HG03066 (cell line): ENCODE measurements around the gene EIF1.
"Not testable (repeated sequence)": the region's sequence is repeated elsewhere in the genome, so short reads cannot be mapped to it uniquely, and the experiment has no call there.

Experiments used
- ATAC-seq: cut with Tn5 transposase; IDR thresholded peaks from one replicate; pipeline ENCODE4 v1.9.1; 2021; ENCODE audit warnings: low read depth; ENCODE audit not compliant: unreplicated experiment

The EIF1 gene

DNA sequence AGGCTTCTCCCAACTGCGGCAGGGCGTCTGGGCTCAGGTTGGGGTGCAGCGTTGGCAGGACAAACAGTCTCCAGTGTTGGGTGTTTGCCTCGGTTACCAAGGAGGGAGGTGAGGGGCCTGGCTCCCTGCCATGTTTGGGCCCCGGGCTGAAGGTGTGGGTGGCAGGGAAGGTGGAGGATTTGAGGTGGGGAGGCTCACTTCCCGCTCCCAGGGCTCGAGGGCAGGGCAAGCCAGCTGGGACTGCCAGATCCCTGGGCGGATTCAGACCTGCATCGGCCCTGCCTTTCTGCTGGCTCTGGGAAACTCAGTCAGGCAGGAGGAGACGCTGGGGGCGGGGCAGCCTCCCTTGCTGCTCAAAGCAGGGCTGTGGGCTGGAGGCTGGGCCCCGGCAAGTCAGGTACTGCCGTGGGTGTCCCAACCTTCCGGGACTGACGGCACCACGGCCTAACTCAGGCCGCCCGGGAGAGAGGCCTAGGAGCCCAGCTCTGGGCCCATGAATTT is 33.0 kb upstream of the EIF1 start:
- no peak for ATAC-seq

DNA sequence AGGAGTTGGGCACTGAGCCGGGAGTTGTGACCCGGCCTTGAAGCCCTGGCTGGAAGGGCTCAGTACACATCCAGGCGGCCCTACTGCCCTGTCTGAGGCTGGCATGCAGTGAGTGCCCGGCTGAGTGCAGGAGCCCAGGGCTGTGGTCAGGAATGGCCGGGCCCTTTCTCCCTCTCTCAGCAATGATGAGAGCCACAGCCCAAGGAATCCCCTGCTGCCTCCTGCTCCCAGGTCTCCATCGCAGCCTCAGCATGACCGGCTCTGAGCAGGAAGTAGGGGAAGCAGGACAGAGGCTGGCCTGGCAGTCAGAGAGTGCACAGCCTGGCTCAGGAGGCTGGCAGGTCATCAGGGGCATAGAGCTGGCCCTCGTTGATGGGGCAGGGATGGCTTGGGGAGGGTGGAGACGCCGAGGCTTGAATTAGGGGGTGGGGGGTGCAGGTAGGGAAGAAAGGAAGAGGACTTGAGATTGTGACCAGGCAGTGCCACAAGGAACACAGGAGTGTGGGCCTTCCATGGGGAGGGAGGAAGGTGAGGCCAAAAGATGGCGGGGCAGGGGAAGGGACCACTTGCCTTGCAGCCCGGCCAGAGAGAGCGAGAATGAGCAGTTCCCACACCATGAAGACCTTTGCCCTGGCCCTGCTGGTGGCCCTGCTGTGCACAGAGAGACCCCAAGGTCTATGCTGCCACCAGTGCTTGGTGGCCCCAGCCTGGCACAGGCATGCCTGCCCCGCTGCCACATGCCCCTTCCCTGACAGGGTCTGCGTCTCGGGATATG is 32.2 kb upstream of the EIF1 start:
- ATAC-seq: no peak

DNA sequence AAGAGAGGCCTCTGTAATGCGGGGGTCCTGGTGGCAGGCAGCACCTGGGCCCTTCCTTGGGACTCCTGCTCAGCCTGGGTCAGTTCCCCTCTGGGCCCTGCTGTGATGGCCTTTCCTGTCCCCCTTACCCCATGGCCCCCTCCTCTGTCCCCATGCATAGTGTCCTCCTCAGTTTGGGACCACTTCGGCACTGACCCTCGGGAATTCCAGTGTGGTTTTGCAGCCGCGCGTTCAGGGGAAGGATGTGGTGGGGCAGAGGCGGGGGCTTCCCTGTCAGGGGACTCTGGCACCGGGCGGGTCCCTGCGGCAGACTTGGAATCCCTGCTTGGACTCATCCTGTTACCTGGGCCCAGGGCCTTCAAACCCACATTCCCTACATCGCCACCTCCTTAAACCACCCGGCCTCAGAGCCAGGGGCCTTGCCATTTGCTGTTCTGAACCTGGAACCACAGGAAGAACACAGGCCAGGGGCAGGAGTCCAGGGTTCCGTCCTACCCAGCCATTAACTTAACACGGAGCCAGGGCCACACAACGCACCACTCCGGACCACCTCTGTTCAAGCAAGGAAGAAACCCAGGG is 31.4 kb upstream of the EIF1 start:
- ATAC-seq: no peak

DNA sequence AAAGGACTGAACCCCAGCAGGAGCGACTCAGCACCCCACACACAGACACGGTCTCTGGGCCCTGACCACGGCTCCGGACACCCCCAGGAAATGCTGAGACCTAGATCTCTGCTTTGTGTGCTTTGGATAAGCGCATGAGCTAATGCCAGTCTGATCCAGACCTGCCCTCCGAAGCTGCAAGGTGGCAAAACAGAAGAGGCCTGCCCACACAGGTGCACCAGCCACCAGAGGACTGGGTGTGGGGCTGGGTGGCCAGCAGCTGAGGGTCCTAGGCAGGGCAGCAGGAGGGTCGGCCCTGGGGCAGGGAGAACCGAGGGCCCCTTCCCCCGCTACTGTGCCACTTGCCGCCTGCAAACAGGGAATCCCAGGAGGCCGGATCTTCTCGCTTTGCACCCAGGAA is 30.7 kb upstream of the EIF1 start:
- ATAC-seq: no peak

DNA sequence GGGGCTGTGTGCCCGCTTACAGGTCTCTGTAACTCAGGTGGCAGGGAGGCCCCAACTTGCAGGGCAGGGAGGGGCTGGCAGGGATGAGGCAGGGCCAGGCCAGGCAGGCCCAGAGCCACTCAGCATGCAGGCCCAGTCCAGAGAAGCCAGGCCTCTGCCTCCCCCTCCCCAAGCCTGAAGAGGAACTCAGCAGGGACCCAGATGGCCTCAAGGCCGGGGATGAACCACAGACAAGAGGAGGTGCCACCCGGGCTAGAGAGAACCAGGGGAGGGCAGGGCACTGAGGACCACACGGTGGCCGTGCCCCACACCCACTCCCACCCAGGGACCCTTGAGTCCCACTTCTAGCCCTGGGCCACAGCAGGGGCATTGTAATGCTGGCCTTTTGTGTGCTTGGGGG is 29.8 kb upstream of the EIF1 start:
- ATAC-seq: no peak

DNA sequence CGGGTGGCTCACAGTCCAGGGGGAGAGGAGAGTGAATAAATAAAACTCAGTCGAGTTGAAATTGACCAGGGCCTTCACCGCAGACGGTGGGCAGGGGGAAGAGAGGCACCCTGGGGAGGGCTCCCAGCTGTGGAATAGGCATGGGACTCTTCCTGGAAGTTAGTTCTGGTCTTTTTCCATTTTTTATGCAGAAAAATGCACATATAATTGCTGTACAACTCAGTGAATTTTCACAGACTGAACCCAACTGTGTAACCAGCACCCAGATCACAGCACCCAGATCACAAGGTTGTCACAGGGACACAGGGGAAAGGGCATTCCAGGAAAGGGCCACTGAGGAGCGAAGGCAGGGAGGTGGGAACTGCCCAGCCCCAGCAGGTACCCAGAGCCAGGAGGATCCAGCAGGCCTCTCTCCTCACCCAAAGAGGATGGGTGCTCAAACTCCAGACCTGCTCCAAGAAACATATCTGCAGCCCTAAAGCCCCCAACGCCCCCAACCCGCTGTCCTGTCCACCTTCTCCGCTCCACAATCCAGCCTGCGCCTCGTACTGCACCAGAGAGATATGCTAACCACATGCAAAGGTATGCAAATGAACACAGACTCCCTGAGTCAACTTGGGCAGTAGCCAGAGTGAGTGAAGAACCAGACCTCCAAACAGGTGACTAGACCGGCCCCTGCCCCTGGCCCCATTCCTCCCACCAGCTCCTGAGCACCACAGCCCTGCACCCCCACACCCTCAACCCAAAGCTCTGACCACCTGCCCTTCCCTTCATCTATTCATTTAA is 29.1 kb upstream of the EIF1 start:
- ATAC-seq: no peak

DNA sequence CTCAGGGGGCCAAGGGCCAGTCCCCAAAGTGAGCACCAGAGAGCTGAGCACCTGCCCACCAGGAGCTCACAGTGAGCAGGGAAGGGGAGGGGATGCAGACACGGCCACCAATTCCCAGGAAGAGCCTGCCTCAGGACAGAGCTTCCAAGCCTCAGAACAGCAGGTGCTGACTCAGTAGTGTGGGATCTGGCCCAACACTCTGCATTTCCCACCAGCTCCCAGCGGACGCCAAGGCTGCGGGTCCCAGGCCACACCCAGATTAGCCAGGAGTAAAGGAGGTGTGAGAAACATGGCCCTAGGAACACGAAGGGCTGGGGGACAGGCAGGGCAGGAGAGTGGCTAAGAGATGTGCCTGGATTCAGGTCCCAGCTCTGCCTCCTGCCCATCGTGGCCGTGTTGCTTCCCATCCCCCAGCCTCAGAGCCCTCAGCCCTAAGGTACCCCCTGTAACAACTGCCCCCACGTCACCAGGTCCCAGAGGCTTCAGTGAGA is 28.4 kb upstream of the EIF1 start:
- no peak for ATAC-seq

DNA sequence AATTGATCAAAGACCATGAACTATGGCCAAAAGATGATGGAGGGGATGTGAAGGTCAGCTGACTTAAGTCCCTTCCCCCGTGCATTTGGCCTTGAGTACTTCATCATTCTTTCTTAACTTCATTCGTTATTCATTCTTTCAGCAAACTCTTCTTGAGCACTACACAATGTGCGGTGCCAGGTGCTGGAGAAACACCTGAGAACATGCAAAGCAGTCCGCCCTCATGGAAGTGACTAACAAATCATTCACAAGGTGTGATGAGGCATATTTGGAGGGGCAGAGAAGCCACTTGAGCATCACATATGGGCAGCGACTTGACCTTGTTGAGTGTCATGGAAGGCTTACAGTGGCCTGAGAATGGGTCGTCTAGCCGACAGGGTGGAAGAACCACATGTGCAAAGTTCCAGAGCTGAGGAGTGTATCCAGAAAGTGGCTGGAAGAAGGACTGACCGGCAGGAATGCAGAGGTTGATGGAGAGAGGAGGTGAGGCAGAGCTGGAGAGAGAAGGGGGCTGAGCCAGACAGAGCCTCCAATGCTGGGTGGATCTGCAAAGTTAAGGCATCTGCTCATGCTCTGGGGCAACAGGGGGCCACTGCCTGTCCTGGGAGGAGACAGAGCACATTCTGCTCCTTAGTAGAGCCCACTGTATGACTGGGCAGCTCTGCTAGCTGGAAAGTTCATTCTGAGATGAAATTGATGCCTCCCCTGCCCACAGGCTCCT is 25.1 kb upstream of the EIF1 start:
- ATAC-seq: no peak

DNA sequence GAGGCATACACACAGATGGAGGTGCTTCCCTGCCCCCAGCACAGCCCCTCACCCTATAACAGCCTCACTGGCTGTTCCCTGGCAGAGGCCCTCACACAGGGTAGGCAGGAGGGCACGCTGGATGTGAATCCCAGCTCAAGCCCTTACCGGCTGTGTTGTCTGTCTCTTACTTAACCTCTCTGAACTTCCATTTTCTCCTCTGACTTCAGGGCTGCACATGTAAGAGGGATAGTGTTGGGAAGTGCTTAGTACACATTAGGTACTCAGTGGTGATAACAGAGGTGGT is 24.6 kb upstream of the EIF1 start:
- no peak for ATAC-seq

DNA sequence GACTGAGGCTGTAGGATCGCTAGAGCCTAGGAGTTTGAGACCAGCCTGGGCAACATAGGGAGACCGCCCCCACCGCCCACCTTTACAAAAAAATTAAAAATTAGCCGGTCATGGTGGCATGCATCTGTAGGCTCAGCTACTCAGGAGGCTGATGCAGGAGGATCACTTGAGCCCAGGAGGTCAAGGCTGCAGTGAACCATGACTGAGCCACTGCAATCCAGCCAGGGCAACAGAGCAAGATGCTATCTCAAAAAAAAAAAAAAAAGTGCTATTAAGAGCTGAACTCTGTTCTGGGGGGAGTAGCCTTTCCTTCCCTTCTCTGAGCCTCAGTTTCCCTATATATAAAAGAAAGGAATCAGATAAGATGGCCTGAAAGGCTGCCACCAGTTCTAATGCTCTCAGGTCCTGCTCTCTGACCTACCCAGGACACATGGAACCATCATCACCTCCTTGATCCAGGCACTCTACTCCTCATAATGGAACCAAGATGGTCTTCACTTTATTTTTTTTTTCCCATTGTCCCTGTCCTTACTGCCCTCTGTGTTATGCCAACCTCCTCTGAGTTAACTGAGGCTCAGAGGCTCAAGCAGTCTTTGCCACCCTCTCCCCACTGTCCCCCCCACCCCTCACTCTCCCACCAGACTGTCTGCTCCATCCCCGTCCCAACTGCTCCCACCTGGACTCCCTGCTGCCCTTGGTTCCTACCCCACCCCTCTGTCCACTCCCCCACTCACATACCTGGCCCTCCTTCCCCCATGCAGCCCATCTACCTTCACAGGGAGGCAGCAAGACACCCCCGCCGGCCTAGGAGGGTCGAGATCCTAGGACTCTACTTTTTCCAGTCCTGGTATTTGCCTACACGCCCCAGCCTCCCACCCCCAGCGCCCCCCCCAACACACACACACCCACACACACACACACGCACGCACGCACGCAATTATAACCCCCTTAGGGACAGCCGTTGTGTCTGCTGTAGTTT is 23.8 kb upstream of the EIF1 start:
- ATAC-seq: no peak

DNA sequence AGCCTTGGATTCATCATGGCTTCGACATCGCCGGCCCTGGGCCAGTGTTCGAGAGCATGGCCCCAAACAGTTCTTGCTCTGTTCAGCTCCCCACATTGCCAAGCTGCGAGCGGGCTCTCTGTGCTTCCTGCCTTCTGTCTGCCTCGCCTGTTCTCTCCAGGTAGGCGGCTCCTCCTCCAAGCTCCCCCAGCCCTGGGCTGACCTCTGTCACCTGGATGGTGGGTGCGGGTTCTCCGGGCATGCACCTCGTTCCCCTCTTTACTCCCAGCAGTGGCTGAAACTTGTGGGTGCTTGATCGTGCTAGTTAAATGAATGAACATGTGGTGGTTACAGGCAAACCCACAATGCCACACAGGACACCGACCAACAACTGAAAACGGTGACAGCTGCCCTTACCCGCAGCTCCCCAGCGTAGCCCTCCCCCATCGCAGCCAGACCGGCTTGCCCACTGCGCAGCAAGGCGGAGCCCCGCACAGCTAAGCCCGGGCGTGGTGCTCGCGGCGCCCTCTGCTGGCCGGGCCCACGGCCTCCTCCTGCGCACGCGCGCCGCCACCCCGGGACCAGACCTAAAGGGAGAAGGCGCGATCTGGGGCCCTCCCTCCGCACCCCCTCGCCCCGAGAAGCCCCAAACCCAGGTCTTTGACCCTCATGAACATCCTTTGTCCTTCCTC is 23.0 kb upstream of the EIF1 start:
- peak; percentile 62 for ATAC-seq

DNA sequence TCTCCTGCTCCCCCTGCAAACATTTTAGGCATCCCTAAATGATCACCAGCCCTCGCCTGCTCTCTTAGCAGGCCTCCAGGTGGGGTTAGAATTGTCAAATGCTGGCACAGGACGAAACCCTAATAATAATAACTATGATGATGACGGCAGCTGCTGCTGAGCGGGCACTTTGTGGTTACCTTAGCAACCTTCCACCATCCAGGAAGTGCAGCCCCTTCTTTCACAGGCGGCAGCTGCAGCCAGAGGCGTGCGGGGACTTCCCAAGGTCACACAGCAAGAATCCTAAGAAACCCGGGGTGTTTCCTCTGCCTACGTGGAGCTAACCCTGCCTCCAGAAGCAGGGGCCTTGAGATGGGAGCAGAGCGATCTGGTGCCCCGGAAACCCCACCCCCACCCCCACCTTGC is 22.4 kb upstream of the EIF1 start:
- ATAC-seq: peak; percentile 28

DNA sequence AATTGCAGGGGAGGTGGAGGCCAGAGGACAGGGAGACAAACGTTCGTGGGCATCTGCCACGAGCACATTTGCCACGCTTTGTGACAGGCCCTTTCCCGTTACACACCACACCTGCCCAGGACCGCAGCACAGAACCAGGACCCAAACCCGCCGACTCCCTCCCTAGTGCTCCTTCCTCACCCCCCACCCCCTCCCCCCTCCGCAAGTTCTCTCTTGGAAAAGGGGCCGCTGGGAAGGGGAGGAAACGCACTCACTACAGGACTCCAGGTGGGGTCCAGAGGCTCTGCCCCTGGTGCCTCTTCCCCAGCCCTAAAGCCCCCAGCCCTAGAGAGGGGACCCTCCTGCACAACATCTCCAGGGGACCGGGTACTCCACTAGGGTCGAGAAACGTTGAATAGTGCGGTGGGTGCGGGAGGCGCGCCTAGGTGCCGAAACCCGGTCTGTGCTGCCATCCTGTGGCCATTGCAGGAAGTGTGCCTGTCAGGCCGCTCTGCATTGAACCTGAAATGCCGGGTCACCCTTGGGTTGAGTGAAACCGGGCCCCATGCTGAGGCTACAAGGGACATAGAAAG is 21.9 kb upstream of the EIF1 start:
- ATAC-seq: peak; percentile 50

DNA sequence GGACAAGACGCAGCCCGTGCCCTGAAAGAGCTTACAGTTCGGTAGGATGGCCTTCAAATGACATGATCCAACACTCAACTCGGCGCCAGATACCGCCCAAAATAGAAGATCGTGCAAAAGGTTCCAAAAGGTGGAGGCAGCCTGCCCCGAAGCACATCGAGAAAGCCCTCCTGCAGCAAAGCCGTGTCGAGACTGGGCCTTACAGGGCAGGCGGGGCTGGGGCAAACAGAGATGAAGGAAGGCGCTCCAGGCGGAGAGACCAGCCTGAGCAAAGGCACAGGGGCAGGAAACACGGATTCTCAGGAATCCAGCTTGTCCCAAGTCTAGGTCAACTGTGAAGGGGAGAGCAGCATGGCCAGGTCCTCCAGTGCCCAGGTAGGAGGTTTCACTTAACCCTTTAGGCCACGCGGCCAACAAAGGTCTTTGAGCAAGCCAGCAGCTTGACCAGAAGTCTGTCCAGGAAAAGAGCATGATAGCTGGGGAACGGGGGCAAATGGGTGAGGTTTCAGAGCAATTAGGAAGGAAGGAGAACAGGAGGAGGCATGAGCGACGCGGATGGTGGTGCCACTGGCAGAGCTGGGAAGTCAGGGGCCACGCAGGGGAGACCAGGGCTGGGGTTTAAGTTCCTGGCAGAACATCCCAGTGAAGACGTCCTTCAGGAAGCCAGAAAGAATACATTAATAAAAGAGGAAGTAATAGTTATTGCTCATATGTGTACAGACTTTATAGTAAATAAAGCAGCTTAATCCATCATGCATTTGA is 21.2 kb upstream of the EIF1 start:
- no peak for ATAC-seq

DNA sequence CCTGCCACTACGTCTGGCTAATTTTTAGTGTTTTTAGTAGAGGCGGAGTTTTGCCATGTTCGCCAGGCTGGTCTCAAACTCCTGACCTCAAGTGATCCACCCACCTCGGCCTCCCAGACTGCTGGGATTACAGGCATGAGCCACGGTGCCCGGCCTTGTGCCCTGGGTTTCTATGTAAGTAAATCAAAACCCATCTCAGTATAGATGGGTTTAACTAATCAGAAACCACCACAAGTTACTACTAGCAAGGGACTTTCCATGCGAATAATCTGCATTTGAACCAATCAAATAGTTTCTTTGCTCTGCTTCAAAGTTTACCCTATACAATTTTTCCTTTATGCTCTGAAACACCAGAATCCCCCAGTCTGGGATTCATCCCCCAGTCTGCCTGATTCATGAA is 16.5 kb upstream of the EIF1 start:
- no peak for ATAC-seq

DNA sequence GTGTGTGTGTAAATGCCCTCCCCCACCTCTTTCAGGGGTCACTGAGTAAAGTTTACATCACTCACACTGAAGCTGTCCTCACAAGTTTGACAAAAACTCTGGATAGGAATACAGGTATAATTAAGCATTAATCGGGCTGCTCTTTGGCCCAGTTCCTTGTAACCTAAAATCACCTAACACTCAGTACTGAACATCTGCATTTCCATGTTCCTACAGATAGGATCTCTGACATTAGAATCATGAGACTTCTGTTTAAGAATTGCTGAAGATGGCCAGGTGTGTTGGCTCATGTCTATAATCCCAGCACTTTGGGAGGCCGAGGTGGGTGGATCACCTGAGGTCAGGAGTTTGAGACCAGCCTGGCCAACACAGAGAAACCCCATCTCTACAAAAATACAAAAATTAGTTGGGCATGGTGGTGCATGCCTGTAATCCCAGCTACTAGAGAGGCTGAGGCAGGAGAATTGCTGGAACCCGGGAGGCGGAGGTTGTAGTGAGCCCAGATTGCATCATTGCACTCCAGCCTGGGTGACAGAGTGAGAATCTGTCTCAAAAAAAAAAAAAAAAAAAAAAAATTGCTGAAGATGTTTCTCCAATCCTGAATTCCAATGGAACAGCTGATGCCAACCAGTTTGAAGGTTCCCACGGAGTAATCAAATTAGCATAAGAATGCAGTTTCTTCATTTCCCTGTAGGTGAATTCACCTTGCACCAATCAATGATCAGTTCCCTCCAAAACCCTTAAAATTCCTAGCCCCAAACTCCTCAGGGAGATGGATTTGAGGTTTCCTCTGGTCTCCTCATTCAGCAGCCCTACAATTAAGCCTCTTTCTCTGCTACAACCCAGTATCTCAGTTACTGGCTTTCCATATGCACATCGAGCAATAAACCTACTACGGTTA is 13.3 kb upstream of the EIF1 start:
- ATAC-seq: not testable (repeated sequence)

DNA sequence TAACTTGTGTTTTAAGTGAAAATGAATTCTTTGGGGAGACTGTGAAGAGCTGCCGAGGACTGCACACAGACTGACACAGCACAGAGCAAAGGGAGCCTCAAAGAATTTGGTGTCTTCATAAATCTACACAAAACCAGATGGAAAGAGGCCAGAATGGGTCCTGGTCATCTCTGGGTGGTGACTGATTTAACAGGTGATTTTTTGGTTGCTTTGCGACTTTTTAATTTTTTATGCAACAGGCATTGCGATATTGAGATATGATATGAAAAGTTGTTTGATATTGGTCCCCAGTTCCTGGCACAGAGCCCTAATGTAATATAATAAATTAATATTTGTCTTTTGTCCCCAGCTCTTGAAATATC is 12.6 kb upstream of the EIF1 start:
- ATAC-seq: no peak
